ENCODE results near the gene KCNK10.

- TF ChIP-seq CTCF (IDR thresholded peaks at IDR 0.05; ENCODE audit: insufficient read depth, low read length) (no peak), REST (IDR thresholded peaks at IDR 0.05; ENCODE audit: insufficient replicate concordance, low read depth) (no peak), POLR2AphosphoS5 (IDR thresholded peaks at IDR 0.05; ENCODE audit: low read depth) (no peak), SPI1 (IDR thresholded peaks at IDR 0.05; ENCODE audit: borderline replicate concordance, low read depth) (no peak)
These were observed 33.8 kb downstream of the KCNK10 start for GRCh38 chr14:88289234-88289633.

Data from HL-60 (cell line).